ENCODE measurements around the gene ACTMAP. TPM values are rescaled to one million over a fixed set of nuclear protein-coding genes. Genes with fewer than 3 reads are reported as not detected.
"Not testable (repeated sequence)": the region's sequence is repeated elsewhere in the genome, so short reads cannot be mapped to it uniquely, and the experiment has no call there.

Gene ACTMAP
- total and polyA plus RNA-seq, 12 donors: 2.2 to 28.0 (median 12.2) TPM

DNA sequence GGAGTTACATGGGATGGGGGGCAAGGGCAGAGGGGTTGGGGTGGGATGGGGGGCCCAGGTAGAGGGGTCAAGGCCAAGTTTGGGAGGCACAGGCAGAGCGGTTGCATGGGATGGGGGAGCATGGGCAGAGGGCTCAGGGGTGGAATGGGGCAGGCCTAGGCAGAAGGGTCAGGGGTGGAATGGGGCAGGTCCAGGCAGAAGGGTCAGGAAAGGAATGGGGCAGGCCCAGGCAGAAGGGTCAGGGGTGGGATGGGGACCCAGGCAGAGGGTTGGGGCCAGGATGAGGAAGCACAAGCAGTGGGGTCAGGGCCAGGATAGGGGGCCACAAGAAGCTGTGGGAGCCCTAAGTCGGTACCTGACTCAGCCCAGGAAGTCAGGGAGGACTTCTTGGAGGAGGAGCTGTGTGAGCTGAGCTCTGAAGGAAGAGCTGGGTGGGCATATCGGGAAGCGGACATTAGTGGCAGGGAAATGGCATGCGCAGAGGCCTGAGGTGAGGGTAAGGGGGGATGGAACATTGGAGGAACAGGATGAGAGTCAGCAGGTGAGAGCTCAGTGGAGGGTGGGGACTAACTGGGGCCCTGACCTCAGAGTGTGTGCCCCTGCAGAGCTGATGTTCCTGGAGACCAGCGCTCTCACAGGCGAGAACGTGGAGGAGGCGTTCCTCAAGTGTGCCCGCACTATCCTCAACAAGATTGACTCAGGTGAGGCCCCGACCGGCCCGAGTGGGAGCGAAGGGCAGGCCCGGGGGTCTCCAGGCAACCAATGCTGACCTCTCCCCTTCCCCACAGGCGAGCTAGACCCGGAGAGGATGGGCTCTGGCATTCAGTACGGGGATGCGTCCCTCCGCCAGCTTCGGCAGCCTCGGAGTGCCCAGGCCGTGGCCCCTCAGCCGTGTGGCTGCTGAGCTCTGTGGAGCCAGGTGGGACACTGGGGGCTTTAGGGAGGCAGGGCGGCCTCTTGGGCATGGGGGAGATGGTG is 36.1 kb upstream of the ACTMAP start:
- H3K9me3 ChIP-seq (replicated peaks in 1 of 3): no peaks in the 10 kb centered on the region
- intact Hi-C loops (cut with DNase I): no loop called here
- 86 to 92% (median 92%) methylated on average over 13 to 25 of the region's 25 CpGs for WGBS, 4 donors
- no peak overlapping the region for H3K27ac ChIP-seq
- peaks cover 0 to 9% of the 10 kb centered on the region in 2 donors for H3K36me3 ChIP-seq (replicated peaks in 1 of 2)
- no peaks in the 10 kb centered on the region for H3K4me1 ChIP-seq (replicated peaks in 1 of 2)
- no peak overlapping the region for H3K4me3 ChIP-seq
- no peaks in the 10 kb centered on the region for H3K27me3 ChIP-seq
- no peak for DNase-seq
- TF ChIP-seq, protein P1, sequence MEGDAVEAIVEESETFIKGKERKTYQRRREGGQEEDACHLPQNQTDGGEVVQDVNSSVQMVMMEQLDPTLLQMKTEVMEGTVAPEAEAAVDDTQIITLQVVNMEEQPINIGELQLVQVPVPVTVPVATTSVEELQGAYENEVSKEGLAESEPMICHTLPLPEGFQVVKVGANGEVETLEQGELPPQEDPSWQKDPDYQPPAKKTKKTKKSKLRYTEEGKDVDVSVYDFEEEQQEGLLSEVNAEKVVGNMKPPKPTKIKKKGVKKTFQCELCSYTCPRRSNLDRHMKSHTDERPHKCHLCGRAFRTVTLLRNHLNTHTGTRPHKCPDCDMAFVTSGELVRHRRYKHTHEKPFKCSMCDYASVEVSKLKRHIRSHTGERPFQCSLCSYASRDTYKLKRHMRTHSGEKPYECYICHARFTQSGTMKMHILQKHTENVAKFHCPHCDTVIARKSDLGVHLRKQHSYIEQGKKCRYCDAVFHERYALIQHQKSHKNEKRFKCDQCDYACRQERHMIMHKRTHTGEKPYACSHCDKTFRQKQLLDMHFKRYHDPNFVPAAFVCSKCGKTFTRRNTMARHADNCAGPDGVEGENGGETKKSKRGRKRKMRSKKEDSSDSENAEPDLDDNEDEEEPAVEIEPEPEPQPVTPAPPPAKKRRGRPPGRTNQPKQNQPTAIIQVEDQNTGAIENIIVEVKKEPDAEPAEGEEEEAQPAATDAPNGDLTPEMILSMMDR (IDR thresholded peaks at IDR 0.05): no peak
- TF ChIP-seq POLR2A (IDR thresholded peaks at IDR 0.05): no peak

DNA sequence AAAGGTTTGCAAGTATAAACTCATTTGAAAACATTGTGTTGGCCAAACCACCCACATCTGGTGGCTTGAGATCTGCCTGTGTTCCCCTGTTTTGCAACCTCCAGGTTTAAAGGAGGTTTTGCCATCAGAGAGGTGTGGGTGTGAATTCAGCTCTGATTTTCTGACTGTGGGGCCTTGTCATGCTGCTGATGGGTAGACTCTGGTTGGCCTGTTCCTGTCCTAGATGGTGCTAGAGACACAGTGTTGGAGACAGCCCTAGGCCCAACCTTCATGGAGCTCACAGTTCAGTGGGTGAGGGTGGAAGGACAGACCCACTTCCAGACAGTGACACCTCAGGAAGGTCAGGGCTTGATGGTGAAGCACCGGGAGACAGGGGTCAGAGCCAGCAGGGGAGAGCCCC is 35.2 kb upstream of the ACTMAP start:
- DNase-seq: no peak
- Histone ChIP-seq H3K27me3 (no peaks in the 10 kb centered on the region), H3K9me3 (replicated peaks in 1 of 3) (no peaks in the 10 kb centered on the region), H3K27ac (no peak overlapping the region), H3K4me1 (replicated peaks in 1 of 2) (no peaks in the 10 kb centered on the region), H3K4me3 (no peak overlapping the region), H3K36me3 (replicated peaks in 1 of 2) (peaks cover 0 to 9% of the 10 kb centered on the region in 2 donors)
- TF ChIP-seq, protein P1 (IDR thresholded peaks at IDR 0.05): no peak
- TF ChIP-seq POLR2A (IDR thresholded peaks at IDR 0.05): no peak
- intact Hi-C loops (cut with DNase I): no loop called here
- 27 to 32% methylated on average over 1 of the region's 1 CpG; no CpG with 5 or more reads in 2 of the 4 donors for WGBS, 4 donors

DNA sequence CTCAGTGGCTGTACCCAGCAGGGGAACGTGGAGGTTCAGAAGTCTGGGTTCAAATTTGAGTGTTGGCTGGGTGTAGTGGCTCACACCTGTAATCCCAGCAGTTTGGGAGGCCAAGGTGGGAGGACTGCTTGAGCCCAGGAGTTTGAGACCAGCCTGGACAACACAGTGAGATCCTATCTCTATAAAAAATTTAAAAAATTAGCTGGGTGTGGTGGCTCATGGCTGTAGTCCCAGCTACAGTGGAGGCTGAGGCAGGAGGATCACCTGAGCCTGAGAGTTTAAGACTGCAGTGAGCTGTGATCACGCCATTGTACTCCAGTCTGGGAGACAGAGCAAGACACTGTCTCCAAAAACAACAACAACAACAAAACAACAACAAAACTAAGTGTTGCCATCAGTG is 33.9 kb upstream of the ACTMAP start:
- H3K27ac ChIP-seq; intact Hi-C loops (cut with DNase I); H3K36me3 ChIP-seq (replicated peaks in 1 of 2); H3K9me3 ChIP-seq (replicated peaks in 1 of 3); H3K4me1 ChIP-seq (replicated peaks in 1 of 2); H3K27me3 ChIP-seq; H3K4me3 ChIP-seq; DNase-seq: not testable (repeated sequence)
- 90 to 98% (median 94%) methylated on average over 2 of the region's 2 CpGs for WGBS, 4 donors

DNA sequence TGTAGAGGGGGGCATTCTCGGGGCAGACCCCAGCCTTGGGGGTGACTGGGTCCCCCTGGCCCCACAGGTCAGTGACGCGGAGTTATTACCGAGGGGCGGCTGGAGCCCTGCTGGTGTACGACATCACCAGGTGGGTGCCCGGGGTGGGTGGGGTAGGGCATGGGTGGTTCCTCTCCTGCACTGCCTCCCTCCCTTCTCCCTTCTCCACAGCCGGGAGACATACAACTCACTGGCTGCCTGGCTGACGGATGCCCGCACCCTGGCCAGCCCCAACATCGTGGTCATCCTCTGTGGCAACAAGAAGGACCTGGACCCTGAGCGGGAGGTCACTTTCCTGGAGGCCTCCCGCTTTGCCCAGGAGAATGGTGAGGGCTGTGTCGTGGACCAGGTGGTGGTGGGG is 33.4 kb upstream of the ACTMAP start:
- Histone ChIP-seq H3K4me1 (replicated peaks in 1 of 2) (peaks cover 0 to 6% of the 10 kb centered on the region in 2 donors), H3K27me3 (no peaks in the 10 kb centered on the region), H3K27ac (no peak overlapping the region), H3K9me3 (replicated peaks in 1 of 3) (no peaks in the 10 kb centered on the region), H3K36me3 (replicated peaks in 1 of 2) (no peaks in the 10 kb centered on the region), H3K4me3 (no peak overlapping the region)
- 89 to 96% (median 93%) methylated on average over 2 to 14 of the region's 14 CpGs for WGBS, 4 donors
- intact Hi-C loops (cut with DNase I): no loop called here
- TF ChIP-seq POLR2A (IDR thresholded peaks at IDR 0.05): no peak
- TF ChIP-seq, protein P1 (IDR thresholded peaks at IDR 0.05): no peak
- DNase-seq: no peak

Measured in adrenal gland (tissue), 12 donors.